HG03460 (cell line): ENCODE results near the gene GOLGA8K.
"Not testable (repeated sequence)": the region's sequence is repeated elsewhere in the genome, so short reads cannot be mapped to it uniquely, and the experiment has no call there.

ENCODE experiments used
- ATAC-seq: cut with Tn5 transposase; IDR thresholded peaks from one replicate; pipeline ENCODE4 v1.9.1; 2021; ENCODE audit not compliant: unreplicated experiment

GOLGA8K gene

GRCh38 chr15:32403192-32403591, at the start of gene GOLGA8K:
Gene GOLGA8K (minus strand): TSS chr15:32403292. CDS start chr15:32403194, 98 bp downstream.
- ATAC-seq: not testable (repeated sequence)

- not testable (repeated sequence) for ATAC-seq
Observed at GRCh38 chr15:32440445-32440977, 37.4 kb upstream of the GOLGA8K start.

- ATAC-seq: not testable (repeated sequence)
Observed at GRCh38 chr15:32434102-32434963, 31.2 kb upstream of the GOLGA8K start.

- ATAC-seq: not testable (repeated sequence)
Observed at GRCh38 chr15:32427635-32428034, 24.5 kb upstream of the GOLGA8K start.

GRCh38 chr15:32426511-32426910, 23.4 kb upstream of the GOLGA8K start:
- ATAC-seq: not testable (repeated sequence)

- not testable (repeated sequence) for ATAC-seq
Observed at GRCh38 chr15:32407903-32408302, 4.8 kb upstream of the GOLGA8K start.

GRCh38 chr15:32396522-32396921, 6.6 kb downstream of the GOLGA8K start:
- not testable (repeated sequence) for ATAC-seq

- not testable (repeated sequence) for ATAC-seq
Observed at GRCh38 chr15:32394745-32395144, 8.3 kb downstream of the GOLGA8K start.

GRCh38 chr15:32388050-32388648, 14.9 kb downstream of the GOLGA8K start:
- not testable (repeated sequence) for ATAC-seq

- not testable (repeated sequence) for ATAC-seq
Observed at GRCh38 chr15:32385823-32386495, 17.1 kb downstream of the GOLGA8K start.

GRCh38 chr15:32374185-32374584, 28.9 kb downstream of the GOLGA8K start:
- not testable (repeated sequence) for ATAC-seq

GRCh38 chr15:32373707-32374106, 29.4 kb downstream of the GOLGA8K start:
- ATAC-seq: not testable (repeated sequence)

- not testable (repeated sequence) for ATAC-seq
Observed at GRCh38 chr15:32372075-32372474, 31.0 kb downstream of the GOLGA8K start.

GRCh38 chr15:32370526-32370925, 32.6 kb downstream of the GOLGA8K start:
- ATAC-seq: not testable (repeated sequence)

- not testable (repeated sequence) for ATAC-seq
Observed at GRCh38 chr15:32370064-32370463, 33.0 kb downstream of the GOLGA8K start.

GRCh38 chr15:32366492-32366891, 36.6 kb downstream of the GOLGA8K start:
- not testable (repeated sequence) for ATAC-seq

GRCh38 chr15:32365955-32366354, 37.1 kb downstream of the GOLGA8K start:
- ATAC-seq: not testable (repeated sequence)

GRCh38 chr15:32364944-32365343, 38.1 kb downstream of the GOLGA8K start:
- not testable (repeated sequence) for ATAC-seq

- not testable (repeated sequence) for ATAC-seq
Observed at GRCh38 chr15:32363449-32363848, 39.6 kb downstream of the GOLGA8K start.

- ATAC-seq: not testable (repeated sequence)
Observed at GRCh38 chr15:32361662-32362061, 41.4 kb downstream of the GOLGA8K start.

GRCh38 chr15:32358462-32358861, 44.6 kb downstream of the GOLGA8K start:
- ATAC-seq: not testable (repeated sequence)
